Measurements from ENCODE around the gene ZNF48.
"Not testable (repeated sequence)": the region's sequence is repeated elsewhere in the genome, so short reads cannot be mapped to it uniquely, and the experiment has no call there.

GRCh38 chr16:30396627-30397026, 1.4 kb downstream of the ZNF48 start:
- not testable (repeated sequence) for TF ChIP-seq CTCF, EP300 (IDR thresholded peaks at IDR 0.05)

All from ovary (tissue), 3 donors.